Keratinocyte (primary cell): Measurements from ENCODE around the gene ADM2. TPM values are rescaled to one million over a fixed set of nuclear protein-coding genes. Genes with fewer than 3 reads are reported as not detected.

Experiments used
- DNase-seq: peaks from one replicate; pipeline ENCODE4 v3.0.0-alpha.2; 2011; ENCODE audit warnings: low read depth, missing footprints, low spot score
- FAIRE-seq: peaks from 2 replicates; lab custom pipeline; 2011; peaks lifted over from hg19 to GRCh38; lab: Jason Lieb, UNC
- H2AFZ ChIP-seq: 2 replicates; pipeline ENCODE4 v1.6.0; 2012; ENCODE audit warnings: low read length, control low read depth, inconsistent platforms; ENCODE audit not compliant: control insufficient read depth
- H3K27ac ChIP-seq: 2 replicates; pipeline ENCODE4 v1.5.1; 2011; ENCODE audit warnings: low read length; ENCODE audit not compliant: control insufficient read depth, insufficient read depth
- H3K27me3 ChIP-seq: 3 replicates; pipeline ENCODE4 v1.6.0; 2011; ENCODE audit warnings: low read length; ENCODE audit not compliant: control insufficient read depth, insufficient read depth; ENCODE audit errors: extremely low read depth
- H3K36me3 ChIP-seq, 2 experiments: 2 replicates in 1 of 2; 3 replicates in 1 of 2; pipeline ENCODE4 v1.5.1; 2011; ENCODE audit warnings: low read length in 2 of 2, mild to moderate bottlenecking in 1 of 2; ENCODE audit not compliant: control insufficient read depth in 2 of 2, insufficient read depth in 2 of 2; ENCODE audit errors: extremely low read depth in 1 of 2
- H3K4me1 ChIP-seq: 3 replicates; pipeline ENCODE4 v1.5.1; 2011; ENCODE audit warnings: low read length; ENCODE audit not compliant: control insufficient read depth, insufficient read depth; ENCODE audit errors: extremely low read depth
- H3K4me2 ChIP-seq: 3 replicates; pipeline ENCODE4 v1.6.0; 2011; ENCODE audit warnings: low read depth, low read length; ENCODE audit not compliant: control insufficient read depth, insufficient read depth; ENCODE audit errors: extremely low read depth
- H3K4me3 ChIP-seq, 3 experiments: fragments of 200-600 bp in 1 of 3; sonication (generic) in 1 of 3; 2 replicates in 2 of 3; 3 replicates in 1 of 3; pipeline ENCODE4 v1.5.1; 2011 to 2016; ENCODE audit warnings: low read length in 3 of 3, mild to moderate bottlenecking in 3 of 3, control low read depth in 2 of 3, inconsistent platforms in 1 of 3, low read depth in 1 of 3, mixed read lengths in 1 of 3, mixed run types in 1 of 3, moderate library complexity in 1 of 3; ENCODE audit not compliant: control insufficient read depth in 2 of 3, insufficient read depth in 2 of 3; ENCODE audit errors: extremely low read depth in 1 of 3
- H3K79me2 ChIP-seq: 2 replicates; pipeline ENCODE4 v1.6.0; 2012; ENCODE audit warnings: low read length; ENCODE audit not compliant: control insufficient read depth, insufficient read depth
- H3K9ac ChIP-seq: 3 replicates; pipeline ENCODE4 v1.6.0; 2011; ENCODE audit warnings: low read length; ENCODE audit not compliant: control insufficient read depth, insufficient read depth; ENCODE audit errors: extremely low read depth
- H3K9me1 ChIP-seq: 3 replicates; pipeline ENCODE4 v1.6.0; 2011; ENCODE audit warnings: low read length; ENCODE audit not compliant: control insufficient read depth, insufficient read depth; ENCODE audit errors: extremely low read depth
- H3K9me3 ChIP-seq: 2 replicates; pipeline ENCODE4 v1.5.1; 2012; ENCODE audit warnings: low read depth, low read length; ENCODE audit not compliant: control insufficient read depth
- H4K20me1 ChIP-seq: 3 replicates; pipeline ENCODE4 v1.6.0; 2011; ENCODE audit warnings: low read length; ENCODE audit not compliant: control insufficient read depth, insufficient read depth; ENCODE audit errors: extremely low read depth
- CTCF ChIP-seq, 3 experiments: IDR thresholded peaks in 1 of 3; conservative IDR thresholded peaks in 1 of 3; optimal IDR thresholded peaks in 1 of 3; 2 replicates in 2 of 3; 3 replicates in 1 of 3; pipeline versions ENCODE3 to v1.5.1; 2011; ENCODE audit warnings: low read length in 3 of 3, mild to moderate bottlenecking in 3 of 3, moderate library complexity in 2 of 3, control low read depth in 1 of 3, inconsistent platforms in 1 of 3; ENCODE audit not compliant: insufficient read depth in 2 of 3; ENCODE audit errors: extremely low read depth in 1 of 3
- EZH2 ChIP-seq: IDR thresholded peaks from one replicate; pipeline ENCODE4 v1.6.1; 2012; ENCODE audit warnings: inconsistent platforms, mild to moderate bottlenecking, low read length, moderate library complexity
- dilution Hi-C: fragments of 300-500 bp; cut with MboI; formaldehyde crosslinking; loops from one replicate; pipeline ENCODE4 v1.7.0; 2020; ENCODE audit warnings: low sequenced_read_pairs; ENCODE audit not compliant: extremely low pct_ligation_motif_present
- polyA plus RNA-seq, 5 experiments: library from polyadenylated mRNA; depleted of rRNA in 3 of 5; stranded (reverse) in 3 of 5; stranded (forward) in 1 of 5; unstranded in 1 of 5; fragments of >200 nt; gene quantifications; 1 replicate in 1 of 5; 2 replicates in 3 of 5; 3 replicates in 1 of 5; pipeline versions ENCODE4 v1.2.1 to v1.2.3, GENCODE V29; 2011 to 2012; ENCODE audit warnings: missing spikeins in 2 of 5, low read depth in 1 of 5, low replicate concordance in 1 of 5

ADM2 gene
- polyA plus RNA-seq, 1 donor (not counting 4 experiments of a cell fraction or from before 2014, with no cell fraction given), result 0.21 TPM

GRCh38 chr22:50460938-50461337 lies 20.4 kb upstream of the ADM2 start:
- Histone ChIP-seq H3K9me3 (no peaks in the 10 kb centered on the region), H3K4me1 (peaks cover 8% of the 10 kb centered on the region), H3K9ac (no peak overlapping the region), H4K20me1 (no peaks in the 10 kb centered on the region), H3K27me3 (no peaks in the 10 kb centered on the region), H3K4me3 (no peak overlapping the region), H3K9me1 (no peaks in the 10 kb centered on the region), H2AFZ (no peak overlapping the region), H3K27ac (no peak overlapping the region), H3K79me2 (no peaks in the 10 kb centered on the region), H3K4me2 (no peak overlapping the region), H3K36me3 (peaks cover 48 to 69% of the 10 kb centered on the region in 2 experiments)
- DNase-seq, result no peak
- TF ChIP-seq CTCF (optimal IDR thresholded peaks at IDR 0.05 in 1 of 3, IDR thresholded peaks at IDR 0.05 in 1 of 3, conservative IDR thresholded peaks at IDR 0.05 in 1 of 3; ENCODE audit: extremely low read depth in 1 of 3, insufficient read depth in 2 of 3, low read length in 3 of 3) (no peak), EZH2 (no peak)
- dilution Hi-C loops, result no loop called here
- FAIRE-seq, result no peak

GRCh38 chr22:50461536-50461935 lies 19.8 kb upstream of the ADM2 start:
- TF ChIP-seq CTCF (optimal IDR thresholded peaks at IDR 0.05 in 1 of 3, IDR thresholded peaks at IDR 0.05 in 1 of 3, conservative IDR thresholded peaks at IDR 0.05 in 1 of 3; ENCODE audit: extremely low read depth in 1 of 3, insufficient read depth in 2 of 3, low read length in 3 of 3) (no peak), EZH2 (no peak)
- H3K9me1 ChIP-seq, result no peaks in the 10 kb centered on the region
- no peak overlapping the region for H3K9ac ChIP-seq
- no peaks in the 10 kb centered on the region for H3K9me3 ChIP-seq
- no peak overlapping the region for H3K4me3 ChIP-seq
- no peak overlapping the region for H3K4me2 ChIP-seq
- no peaks in the 10 kb centered on the region for H3K79me2 ChIP-seq
- H2AFZ ChIP-seq, result no peak overlapping the region
- H4K20me1 ChIP-seq, result no peaks in the 10 kb centered on the region
- peaks cover 48 to 70% of the 10 kb centered on the region in 2 experiments for H3K36me3 ChIP-seq
- dilution Hi-C loops, result no loop called here
- FAIRE-seq (no peak), DNase-seq (no peak)
- H3K4me1 ChIP-seq, result peaks cover 8% of the 10 kb centered on the region
- H3K27ac ChIP-seq, result no peak overlapping the region
- H3K27me3 ChIP-seq, result no peaks in the 10 kb centered on the region
